Measurements from ENCODE around the gene NRAP.

Gene NRAP

DNA sequence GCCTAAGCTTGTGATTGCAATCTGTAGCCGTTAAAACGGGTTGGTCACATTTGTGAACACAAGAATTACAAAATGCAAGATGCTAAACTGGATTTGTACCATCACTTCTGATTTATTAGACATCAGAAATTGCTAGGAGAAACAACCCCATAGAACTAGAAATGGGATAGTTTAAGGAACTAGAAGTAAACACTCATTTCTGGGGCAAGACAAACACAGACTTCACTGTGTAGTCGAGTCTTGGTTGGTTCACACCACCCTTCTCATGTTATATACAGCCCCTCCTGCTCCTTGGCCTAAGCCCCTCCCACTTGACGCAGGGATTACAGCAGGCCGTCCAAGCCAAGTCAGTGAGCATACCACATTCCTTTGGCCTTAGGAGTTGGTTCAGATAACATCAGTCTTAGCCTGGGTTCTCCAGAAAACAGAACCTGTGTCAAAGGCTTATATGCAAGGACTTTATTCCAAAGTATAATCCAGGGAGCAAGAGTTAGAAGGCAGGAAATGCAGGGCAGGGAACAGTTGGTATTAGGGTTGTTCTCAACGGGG, 2.0 kb upstream of the NRAP start:
- H3K14ac ChIP-seq (ENCODE audit: low read length in 2 of 2) = no peak overlapping the region
- H4K91ac ChIP-seq (ENCODE audit: low read length) = no peak overlapping the region

DNA sequence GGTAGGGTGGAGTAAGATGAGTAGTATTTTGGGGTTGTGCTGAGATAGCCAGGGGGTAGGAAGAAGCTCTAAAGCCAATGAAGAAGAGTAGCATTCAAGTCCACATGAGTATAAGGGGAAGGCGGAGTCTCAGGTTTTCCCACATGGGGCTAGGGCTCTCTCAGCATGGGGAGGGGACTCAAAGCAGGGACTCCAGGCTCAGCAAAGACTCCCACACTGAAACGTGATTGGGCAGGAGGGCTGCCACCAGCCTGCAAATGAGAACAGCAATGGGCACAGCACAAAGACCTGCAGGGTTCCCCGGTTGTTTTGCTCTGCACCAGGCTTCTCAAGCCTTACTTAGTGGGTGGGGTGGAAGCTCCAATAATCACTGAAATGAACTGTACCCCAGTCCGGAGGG, 1.5 kb upstream of the NRAP start:
- Histone ChIP-seq H4K91ac (ENCODE audit: low read length) (no peak overlapping the region), H2AK5ac (ENCODE audit: low read length, severe bottlenecking) (no peak overlapping the region), H3K23ac (ENCODE audit: low read length in 2 of 2) (no peak overlapping the region), H2BK120ac (ENCODE audit: low read depth, low read length) (no peak overlapping the region), H3K4ac (ENCODE audit: low read depth in 1 of 2, low read length in 2 of 2) (no peak overlapping the region), H3K14ac (ENCODE audit: low read length in 2 of 2) (no peak overlapping the region), H3K36me3 (ENCODE audit: control insufficient read depth in 1 of 2, insufficient read depth in 2 of 2, low read depth in 1 of 2, low read length in 2 of 2) (no peaks in the 10 kb centered on the region), H2BK5ac (ENCODE audit: low read depth, low read length, poor library complexity, severe bottlenecking) (no peak overlapping the region), H3K9me3 (ENCODE audit: control insufficient read depth, low read length) (peaks cover 3% of the 10 kb centered on the region), H3K9ac (ENCODE audit: low read length) (no peak overlapping the region), H2AFZ (ENCODE audit: low read depth, low read length) (no peak overlapping the region), H3K27ac (ENCODE audit: low read length, poor library complexity, severe bottlenecking) (no peak overlapping the region), H3K4me2 (ENCODE audit: low read length, poor library complexity, severe bottlenecking) (no peak overlapping the region), H2BK12ac (ENCODE audit: low read length in 2 of 2) (no peak overlapping the region), H2BK15ac (ENCODE audit: low read depth, poor library complexity, severe bottlenecking) (no peak overlapping the region), H3K27me3 (ENCODE audit: control insufficient read depth in 1 of 2, insufficient read depth in 1 of 2, low read length in 2 of 2) (peaks cover 0 to 3% of the 10 kb centered on the region in 2 experiments), H3K4me3 (ENCODE audit: insufficient read depth in 1 of 2, low read depth in 1 of 2, low read length in 2 of 2) (no peak overlapping the region), H3K18ac (ENCODE audit: low read depth in 1 of 2, low read length in 2 of 2) (no peak overlapping the region), H3K79me1 (replicated peaks; ENCODE audit: low read length, poor library complexity, severe bottlenecking) (no peaks in the 10 kb centered on the region), H4K8ac (ENCODE audit: low read length) (no peak overlapping the region), H3K4me1 (ENCODE audit: control insufficient read depth, insufficient read depth, low read depth, low read length) (peaks cover 2% of the 10 kb centered on the region)
- 94% methylated on average over 4 of the region's 4 CpGs for WGBS
- DNase-seq = no peak

More for the DNA sequence above, 2.0 kb upstream of the NRAP start:
- H4K8ac ChIP-seq (ENCODE audit: low read length) = no peak overlapping the region
- no peak overlapping the region for H2BK120ac ChIP-seq (ENCODE audit: low read depth, low read length)
- no peak overlapping the region for H2AFZ ChIP-seq (ENCODE audit: low read depth, low read length)
- peaks cover 5 to 6% of the 10 kb centered on the region in 2 experiments for H3K27me3 ChIP-seq (ENCODE audit: control insufficient read depth in 1 of 2, insufficient read depth in 1 of 2, low read length in 2 of 2)
- H3K27ac ChIP-seq (ENCODE audit: low read length, poor library complexity, severe bottlenecking) = no peak overlapping the region
- H3K4me2 ChIP-seq (ENCODE audit: low read length, poor library complexity, severe bottlenecking) = no peak overlapping the region
- no peak overlapping the region for H2BK12ac ChIP-seq (ENCODE audit: low read length in 2 of 2)
- H3K18ac ChIP-seq (ENCODE audit: low read depth in 1 of 2, low read length in 2 of 2) = no peak overlapping the region
- H3K23ac ChIP-seq (ENCODE audit: low read length in 2 of 2) = no peak overlapping the region
- H3K9me3 ChIP-seq (ENCODE audit: control insufficient read depth, low read length) = peaks cover 3% of the 10 kb centered on the region
- no peaks in the 10 kb centered on the region for H3K79me1 ChIP-seq (replicated peaks; ENCODE audit: low read length, poor library complexity, severe bottlenecking)
- no peak overlapping the region for H3K4ac ChIP-seq (ENCODE audit: low read depth in 1 of 2, low read length in 2 of 2)
- peak overlapping the region in 1 of 2 experiments; percentile 40 for H3K4me3 ChIP-seq (ENCODE audit: insufficient read depth in 1 of 2, low read depth in 1 of 2, low read length in 2 of 2)
- DNase-seq = peak; percentile 82
- H2BK5ac ChIP-seq (ENCODE audit: low read depth, low read length, poor library complexity, severe bottlenecking) = no peak overlapping the region
- H2BK15ac ChIP-seq (ENCODE audit: low read depth, poor library complexity, severe bottlenecking) = no peak overlapping the region
- H3K36me3 ChIP-seq (ENCODE audit: control insufficient read depth in 1 of 2, insufficient read depth in 2 of 2, low read depth in 1 of 2, low read length in 2 of 2) = no peaks in the 10 kb centered on the region
- H3K4me1 ChIP-seq (ENCODE audit: control insufficient read depth, insufficient read depth, low read depth, low read length) = peaks cover 2% of the 10 kb centered on the region
- H3K9ac ChIP-seq (ENCODE audit: low read length) = no peak overlapping the region
- WGBS = 67% methylated on average over 6 of the region's 6 CpGs
- H2AK5ac ChIP-seq (ENCODE audit: low read length, severe bottlenecking) = no peak overlapping the region

DNA sequence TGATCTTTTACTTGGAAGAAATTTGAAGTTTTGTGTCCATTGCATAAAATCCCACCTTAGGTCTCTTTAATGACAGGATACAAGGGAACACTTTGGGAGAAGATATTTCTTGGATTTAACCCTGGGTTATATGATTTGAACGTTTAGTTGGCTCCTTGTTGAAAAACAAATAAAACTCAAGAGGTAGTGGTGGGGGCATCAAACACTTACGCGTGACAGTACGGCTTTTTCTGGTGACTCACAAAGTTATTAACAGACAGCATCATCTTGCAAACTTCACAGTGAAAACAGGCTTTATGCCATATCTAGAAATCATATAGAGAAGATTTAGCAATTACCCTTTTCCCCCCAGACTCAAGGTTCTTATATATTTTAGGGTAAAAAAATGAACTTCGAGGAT, 699 bp downstream of the NRAP start:
- Histone ChIP-seq H3K4ac (ENCODE audit: low read depth in 1 of 2, low read length in 2 of 2) (no peak overlapping the region), H3K27me3 (ENCODE audit: control insufficient read depth in 1 of 2, insufficient read depth in 1 of 2, low read length in 2 of 2) (peaks cover 0 to 2% of the 10 kb centered on the region in 2 experiments), H3K4me3 (ENCODE audit: insufficient read depth in 1 of 2, low read depth in 1 of 2, low read length in 2 of 2) (no peak overlapping the region), H3K79me1 (replicated peaks; ENCODE audit: low read length, poor library complexity, severe bottlenecking) (no peaks in the 10 kb centered on the region), H3K23ac (ENCODE audit: low read length in 2 of 2) (no peak overlapping the region), H3K4me2 (ENCODE audit: low read length, poor library complexity, severe bottlenecking) (no peak overlapping the region), H2AK5ac (ENCODE audit: low read length, severe bottlenecking) (no peak overlapping the region), H3K36me3 (ENCODE audit: control insufficient read depth in 1 of 2, insufficient read depth in 2 of 2, low read depth in 1 of 2, low read length in 2 of 2) (no peaks in the 10 kb centered on the region), H3K9me3 (ENCODE audit: control insufficient read depth, low read length) (no peaks in the 10 kb centered on the region), H2BK12ac (ENCODE audit: low read length in 2 of 2) (no peak overlapping the region), H3K9ac (ENCODE audit: low read length) (no peak overlapping the region), H3K18ac (ENCODE audit: low read depth in 1 of 2, low read length in 2 of 2) (no peak overlapping the region), H3K14ac (ENCODE audit: low read length in 2 of 2) (no peak overlapping the region), H2AFZ (ENCODE audit: low read depth, low read length) (no peak overlapping the region), H2BK5ac (ENCODE audit: low read depth, low read length, poor library complexity, severe bottlenecking) (no peak overlapping the region), H3K27ac (ENCODE audit: low read length, poor library complexity, severe bottlenecking) (no peak overlapping the region), H4K8ac (ENCODE audit: low read length) (no peak overlapping the region), H2BK15ac (ENCODE audit: low read depth, poor library complexity, severe bottlenecking) (no peak overlapping the region), H2BK120ac (ENCODE audit: low read depth, low read length) (no peak overlapping the region), H4K91ac (ENCODE audit: low read length) (no peak overlapping the region), H3K4me1 (ENCODE audit: control insufficient read depth, insufficient read depth, low read depth, low read length) (peaks cover 2% of the 10 kb centered on the region)
- DNase-seq = no peak
- 65% methylated on average over 4 of the region's 5 CpGs for WGBS

DNA sequence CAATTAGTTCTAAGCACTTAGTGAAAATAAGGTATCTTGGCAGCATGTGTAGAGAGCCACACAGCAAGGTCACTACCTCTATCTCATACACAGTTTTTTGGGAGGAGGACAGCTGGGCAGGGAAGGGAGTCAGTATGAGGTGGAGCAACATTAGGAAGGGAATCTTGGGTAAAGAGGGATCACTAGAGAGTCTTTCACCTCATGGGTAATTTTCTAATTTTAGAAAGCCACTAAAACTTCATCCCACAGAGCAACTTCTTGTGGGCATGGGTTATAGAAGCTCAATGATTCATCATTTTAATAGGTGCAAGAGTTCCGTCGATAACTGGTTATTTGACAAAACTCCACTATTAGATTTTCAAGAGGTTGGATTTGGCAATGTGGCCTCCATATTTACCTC, 2.5 kb downstream of the NRAP start:
- no peak overlapping the region for H3K23ac ChIP-seq (ENCODE audit: low read length in 2 of 2)
- no peak overlapping the region for H2AK5ac ChIP-seq (ENCODE audit: low read length, severe bottlenecking)
- peaks cover 6 to 9% of the 10 kb centered on the region in 2 experiments for H3K27me3 ChIP-seq (ENCODE audit: control insufficient read depth in 1 of 2, insufficient read depth in 1 of 2, low read length in 2 of 2)
- no peak overlapping the region for H3K14ac ChIP-seq (ENCODE audit: low read length in 2 of 2)
- 100% methylated on average over 2 of the region's 2 CpGs for WGBS
- H2BK120ac ChIP-seq (ENCODE audit: low read depth, low read length) = no peak overlapping the region
- H3K79me1 ChIP-seq (replicated peaks; ENCODE audit: low read length, poor library complexity, severe bottlenecking) = no peaks in the 10 kb centered on the region
- no peak overlapping the region for H3K9ac ChIP-seq (ENCODE audit: low read length)
- no peak overlapping the region for H3K4ac ChIP-seq (ENCODE audit: low read depth in 1 of 2, low read length in 2 of 2)
- no peak overlapping the region for H3K4me2 ChIP-seq (ENCODE audit: low read length, poor library complexity, severe bottlenecking)
- H3K4me3 ChIP-seq (ENCODE audit: insufficient read depth in 1 of 2, low read depth in 1 of 2, low read length in 2 of 2) = no peak overlapping the region
- H3K18ac ChIP-seq (ENCODE audit: low read depth in 1 of 2, low read length in 2 of 2) = no peak overlapping the region
- H3K36me3 ChIP-seq (ENCODE audit: control insufficient read depth in 1 of 2, insufficient read depth in 2 of 2, low read depth in 1 of 2, low read length in 2 of 2) = no peaks in the 10 kb centered on the region
- H2AFZ ChIP-seq (ENCODE audit: low read depth, low read length) = no peak overlapping the region
- no peak overlapping the region for H3K27ac ChIP-seq (ENCODE audit: low read length, poor library complexity, severe bottlenecking)
- H3K9me3 ChIP-seq (ENCODE audit: control insufficient read depth, low read length) = no peaks in the 10 kb centered on the region
- H2BK12ac ChIP-seq (ENCODE audit: low read length in 2 of 2) = no peak overlapping the region
- H4K91ac ChIP-seq (ENCODE audit: low read length) = no peak overlapping the region
- H2BK5ac ChIP-seq (ENCODE audit: low read depth, low read length, poor library complexity, severe bottlenecking) = no peak overlapping the region
- no peaks in the 10 kb centered on the region for H3K4me1 ChIP-seq (ENCODE audit: control insufficient read depth, insufficient read depth, low read depth, low read length)
- H4K8ac ChIP-seq (ENCODE audit: low read length) = no peak overlapping the region
- no peak overlapping the region for H2BK15ac ChIP-seq (ENCODE audit: low read depth, poor library complexity, severe bottlenecking)
- DNase-seq = no peak
